ENCODE results near the gene POTED.
"Not testable (repeated sequence)": the region's sequence is repeated elsewhere in the genome, so short reads cannot be mapped to it uniquely, and the experiment has no call there.

Gene POTED

GRCh38 chr21:13609477-13609876 is at the start of gene POTED:
POTED (plus strand) TSS chr21:13609777; CDS start chr21:13610229, 452 bp downstream.
- DNase-seq: not testable (repeated sequence)

- not testable (repeated sequence) for DNase-seq
Observed at GRCh38 chr21:13650101-13650500, 40.5 kb downstream of the POTED start.

- not testable (repeated sequence) for DNase-seq
Observed at GRCh38 chr21:13651746-13652145, 42.2 kb downstream of the POTED start.
